ACC112 (cell line): Measurements from ENCODE around the gene SPINK1.

Experiments
- H2AFZ ChIP-seq: fragments of 200-600 bp; sonication (generic); one replicate; pipeline ENCODE4 v1.6.0; 2017; ENCODE audit warnings: antibody characterized with exemption, low read length; ENCODE audit not compliant: unreplicated experiment
- H3K27ac ChIP-seq: fragments of 200-600 bp; sonication (generic); 2 replicates; pipeline ENCODE4 v1.5.1; 2014; ENCODE audit warnings: low read depth, mild to moderate bottlenecking, antibody characterized with exemption, low read length, moderate library complexity
- H3K27me3 ChIP-seq: fragments of 200-600 bp; sonication (generic); 2 replicates; pipeline ENCODE4 v1.6.1; 2014; ENCODE audit warnings: mild to moderate bottlenecking, antibody characterized with exemption, low read length, moderate library complexity, mixed read lengths; ENCODE audit not compliant: insufficient read depth
- H3K36me3 ChIP-seq: fragments of 200-600 bp; sonication (generic); 2 replicates; pipeline ENCODE4 v1.6.1; 2016; ENCODE audit warnings: mild to moderate bottlenecking, antibody characterized with exemption, low read length, moderate library complexity, mixed read lengths; ENCODE audit not compliant: insufficient read depth
- H3K4me1 ChIP-seq: fragments of 200-600 bp; sonication (generic); one replicate; pipeline ENCODE4 v1.6.1; 2016; ENCODE audit warnings: low read length, mixed read lengths; ENCODE audit not compliant: insufficient read depth, unreplicated experiment, control insufficient read depth
- H3K4me3 ChIP-seq: fragments of 200-600 bp; sonication (generic); 2 replicates; pipeline ENCODE4 v1.5.1; 2014; ENCODE audit warnings: mild to moderate bottlenecking, low read depth, low read length
- H3K79me2 ChIP-seq: fragments of 200-600 bp; sonication (generic); one replicate; pipeline ENCODE4 v1.6.0; 2016; ENCODE audit warnings: low read length; ENCODE audit not compliant: control insufficient read depth, unreplicated experiment, insufficient read depth

Gene SPINK1

GRCh38 chr5:147784146-147784987 lies 47.1 kb downstream of the SPINK1 start:
- no peaks in the 10 kb centered on the region for H3K79me2 ChIP-seq
- no peaks in the 10 kb centered on the region for H3K4me1 ChIP-seq
- no peak overlapping the region for H3K27ac ChIP-seq
- no peak overlapping the region for H2AFZ ChIP-seq
- H3K36me3 ChIP-seq = no peaks in the 10 kb centered on the region
- no peak overlapping the region for H3K4me3 ChIP-seq
- H3K27me3 ChIP-seq = peaks cover 30% of the 10 kb centered on the region

GRCh38 chr5:147782110-147783028 lies 49.1 kb downstream of the SPINK1 start, which contains the start of gene JAKMIP2:
Gene JAKMIP2, minus strand, starts transcription at chr5:147782728. Its CDS starts 110,922 bp downstream, at chr5:147671806.
- Histone ChIP-seq H3K79me2 (no peaks in the 10 kb centered on the region), H2AFZ (peak within 1 kb of the TSS; percentile 77), H3K36me3 (no peaks in the 10 kb centered on the region), H3K4me3 (peak within 1 kb of the TSS; percentile 73), H3K27ac (no peak within 1 kb of the TSS), H3K4me1 (no peaks in the 10 kb centered on the region), H3K27me3 (peaks cover 25% of the 10 kb centered on the region)

GRCh38 chr5:147780924-147781573 lies 50.4 kb downstream of the SPINK1 start:
- Histone ChIP-seq H3K27me3 (peaks cover 25% of the 10 kb centered on the region), H3K4me3 (peak overlapping the region; percentile 73), H3K4me1 (no peaks in the 10 kb centered on the region), H3K79me2 (no peaks in the 10 kb centered on the region), H3K36me3 (no peaks in the 10 kb centered on the region), H2AFZ (no peak overlapping the region), H3K27ac (no peak overlapping the region)

GRCh38 chr5:147779694-147780093 lies 51.8 kb downstream of the SPINK1 start:
- no peak overlapping the region for H3K4me3 ChIP-seq
- no peaks in the 10 kb centered on the region for H3K79me2 ChIP-seq
- H3K36me3 ChIP-seq = no peaks in the 10 kb centered on the region
- H3K27me3 ChIP-seq = peaks cover 25% of the 10 kb centered on the region
- H3K4me1 ChIP-seq = no peaks in the 10 kb centered on the region
- no peak overlapping the region for H3K27ac ChIP-seq
- H2AFZ ChIP-seq = no peak overlapping the region

- H2AFZ ChIP-seq = no peak overlapping the region
- H3K79me2 ChIP-seq = no peaks in the 10 kb centered on the region
- H3K36me3 ChIP-seq = no peaks in the 10 kb centered on the region
- peaks cover 12% of the 10 kb centered on the region for H3K27me3 ChIP-seq
- H3K4me1 ChIP-seq = no peaks in the 10 kb centered on the region
- H3K4me3 ChIP-seq = no peak overlapping the region
- no peak overlapping the region for H3K27ac ChIP-seq
These were observed 54.5 kb downstream of the SPINK1 start for GRCh38 chr5:147776989-147777388.
